ENCODE measurements around the gene SEPTIN8.

- TF ChIP-seq CTCF (IDR thresholded peaks at IDR 0.05; ENCODE audit: control extremely low read depth in 1 of 3, insufficient read depth in 1 of 3, low read depth in 1 of 3, low read length in 3 of 3) (no peak), TAF1 (IDR thresholded peaks at IDR 0.05; ENCODE audit: low read depth, low read length) (no peak), RFX5 (IDR thresholded peaks at IDR 0.05; ENCODE audit: borderline replicate concordance, low read depth, low read length) (no peak), RAD21 (IDR thresholded peaks at IDR 0.05 in 1 of 2, conservative IDR thresholded peaks at IDR 0.05 in 1 of 2; ENCODE audit: low read depth in 2 of 2, low read length in 2 of 2) (no peak), POLR2AphosphoS5 (IDR thresholded peaks at IDR 0.05; ENCODE audit: low read depth, low read length) (no peak), RXRA (IDR thresholded peaks at IDR 0.05; ENCODE audit: insufficient read depth, low read depth, low read length) (no peak), CBX5 (IDR thresholded peaks at IDR 0.05; ENCODE audit: low read depth, low read length) (no peak), POLR2A (IDR thresholded peaks at IDR 0.05; ENCODE audit: control extremely low read depth in 1 of 2, low read depth in 2 of 2, low read length in 2 of 2) (no peak), EP300 (IDR thresholded peaks at IDR 0.05; ENCODE audit: borderline replicate concordance in 1 of 2, low read depth in 2 of 2, low read length in 2 of 2) (no peak), SP4 (IDR thresholded peaks at IDR 0.05; ENCODE audit: low read length) (no peak), MAX (IDR thresholded peaks at IDR 0.05) (no peak), MAFK (IDR thresholded peaks at IDR 0.05; ENCODE audit: low read depth, low read length) (no peak), CEBPB (IDR thresholded peaks at IDR 0.05; ENCODE audit: low read depth, low read length) (no peak), EZH2 (IDR thresholded peaks at IDR 0.05; ENCODE audit: low read depth, low read length, severe bottlenecking) (no peak)
These were observed 34.9 kb downstream of the SEPTIN8 start for GRCh38 chr5:132742158-132742557.

Data from H1 (cell line).